ENCODE measurements around the gene INS. TPM values are rescaled to one million over a fixed set of nuclear protein-coding genes. Genes with fewer than 3 reads are reported as not detected.

INS gene
- total RNA-seq, 1 donor from 2014 or later: not detected

DNA sequence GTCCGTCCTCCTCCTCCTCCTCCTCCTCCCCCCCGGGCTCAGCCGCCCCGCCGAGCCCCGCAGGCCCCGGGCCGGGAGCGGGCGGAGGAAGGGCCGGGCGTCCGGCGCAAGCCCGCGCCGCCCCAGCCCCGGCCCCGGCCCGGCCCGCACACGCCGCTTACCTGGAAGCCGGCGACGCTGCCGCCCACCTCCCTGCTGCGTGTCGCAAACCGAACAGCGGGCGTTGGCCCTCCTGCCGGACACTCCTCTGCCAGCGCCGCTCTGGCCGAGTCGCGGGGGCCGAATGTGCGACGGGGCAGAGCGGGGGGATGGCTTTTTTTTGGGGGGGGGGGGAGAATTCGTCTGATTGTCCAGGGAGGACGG lies 23.0 kb downstream of the INS start:
- peaks cover 11% of the 10 kb centered on the region for H3K36me3 ChIP-seq
- H3K27ac ChIP-seq (replicated peaks): peak overlapping the region; percentile 80
- intact Hi-C loops (cut with micrococcal nuclease): no loop called here
- H3K4me3 ChIP-seq: peak overlapping the region; percentile 67
- DNase-seq: no peak
- H3K27me3 ChIP-seq (ENCODE audit: low read depth): peaks cover 97% of the 10 kb centered on the region
- no peaks in the 10 kb centered on the region for H3K9me3 ChIP-seq (replicated peaks)
- TF ChIP-seq, protein P1, sequence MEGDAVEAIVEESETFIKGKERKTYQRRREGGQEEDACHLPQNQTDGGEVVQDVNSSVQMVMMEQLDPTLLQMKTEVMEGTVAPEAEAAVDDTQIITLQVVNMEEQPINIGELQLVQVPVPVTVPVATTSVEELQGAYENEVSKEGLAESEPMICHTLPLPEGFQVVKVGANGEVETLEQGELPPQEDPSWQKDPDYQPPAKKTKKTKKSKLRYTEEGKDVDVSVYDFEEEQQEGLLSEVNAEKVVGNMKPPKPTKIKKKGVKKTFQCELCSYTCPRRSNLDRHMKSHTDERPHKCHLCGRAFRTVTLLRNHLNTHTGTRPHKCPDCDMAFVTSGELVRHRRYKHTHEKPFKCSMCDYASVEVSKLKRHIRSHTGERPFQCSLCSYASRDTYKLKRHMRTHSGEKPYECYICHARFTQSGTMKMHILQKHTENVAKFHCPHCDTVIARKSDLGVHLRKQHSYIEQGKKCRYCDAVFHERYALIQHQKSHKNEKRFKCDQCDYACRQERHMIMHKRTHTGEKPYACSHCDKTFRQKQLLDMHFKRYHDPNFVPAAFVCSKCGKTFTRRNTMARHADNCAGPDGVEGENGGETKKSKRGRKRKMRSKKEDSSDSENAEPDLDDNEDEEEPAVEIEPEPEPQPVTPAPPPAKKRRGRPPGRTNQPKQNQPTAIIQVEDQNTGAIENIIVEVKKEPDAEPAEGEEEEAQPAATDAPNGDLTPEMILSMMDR (IDR thresholded peaks at IDR 0.05; ENCODE audit: borderline replicate concordance): no peak
- H3K4me1 ChIP-seq: peaks cover 38% of the 10 kb centered on the region

DNA sequence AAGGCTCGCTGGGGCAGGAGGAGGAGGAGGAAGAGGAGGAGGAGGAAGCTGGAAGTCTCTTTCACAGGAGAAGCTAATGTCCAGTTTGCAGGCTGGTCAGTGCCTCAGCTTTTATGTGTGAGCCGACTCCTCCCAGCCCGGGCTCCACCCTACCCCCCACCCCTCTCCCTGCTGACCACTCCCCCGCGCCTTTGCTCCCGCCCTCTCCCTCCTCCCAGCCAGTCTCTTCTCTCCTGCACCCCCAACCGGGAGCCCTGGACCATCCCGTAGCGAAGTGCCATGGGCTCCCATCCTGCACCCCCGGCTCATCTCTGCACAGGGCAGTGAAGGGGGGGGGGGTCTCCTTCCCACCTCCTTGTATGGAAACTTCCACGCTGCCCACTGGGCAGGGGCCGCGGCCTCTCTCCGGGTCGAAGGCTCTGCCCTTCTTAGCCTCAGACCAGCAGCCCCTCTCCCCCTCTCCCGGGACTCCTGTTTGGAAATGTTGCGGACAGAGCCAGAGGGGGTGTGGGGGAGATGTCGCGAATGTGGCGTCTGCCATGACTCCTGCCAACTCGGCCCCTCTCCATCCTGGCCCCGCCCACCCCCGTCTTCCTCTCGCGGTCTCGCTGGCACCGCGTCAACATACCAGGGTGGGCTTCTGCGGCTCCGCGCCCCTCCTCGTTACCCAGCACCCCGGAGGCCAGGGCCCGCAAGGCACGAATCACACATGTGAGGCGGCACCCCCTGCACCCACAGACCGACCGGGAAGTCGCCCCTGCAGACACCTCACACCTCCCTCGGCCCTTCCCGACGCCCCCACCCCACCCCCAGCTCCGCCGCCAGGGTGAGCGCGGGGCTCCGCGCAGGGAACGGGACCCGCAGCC lies 23.6 kb downstream of the INS start:
- peak overlapping the region; percentile 67 for H3K4me3 ChIP-seq
- TF ChIP-seq, protein P1 (IDR thresholded peaks at IDR 0.05; ENCODE audit: borderline replicate concordance): no peak
- H3K27ac ChIP-seq (replicated peaks): peak overlapping the region; percentile 80
- peak; percentile 71 for DNase-seq
- intact Hi-C loops (cut with micrococcal nuclease): no loop called here
- peaks cover 38% of the 10 kb centered on the region for H3K4me1 ChIP-seq
- H3K9me3 ChIP-seq (replicated peaks): no peaks in the 10 kb centered on the region
- peaks cover 12% of the 10 kb centered on the region for H3K36me3 ChIP-seq
- H3K27me3 ChIP-seq (ENCODE audit: low read depth): peaks cover 96% of the 10 kb centered on the region

DNA sequence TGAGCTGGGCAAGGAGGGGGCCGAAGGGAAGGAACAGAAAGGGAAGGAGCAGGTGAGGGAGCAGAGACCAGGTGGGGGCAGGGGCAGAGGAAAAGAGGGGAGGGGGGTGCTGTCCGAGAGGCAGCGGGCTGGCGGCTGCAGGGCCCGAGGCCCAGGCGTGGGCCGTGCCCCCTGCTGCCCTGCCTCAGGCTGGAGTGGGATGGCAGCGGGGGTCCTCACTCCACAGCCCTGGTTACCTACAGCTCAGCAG lies 24.1 kb downstream of the INS start:
- intact Hi-C loops (cut with micrococcal nuclease): no loop called here
- Histone ChIP-seq H3K27me3 (ENCODE audit: low read depth) (peaks cover 94% of the 10 kb centered on the region), H3K4me3 (peak overlapping the region; percentile 67), H3K9me3 (replicated peaks) (no peaks in the 10 kb centered on the region), H3K36me3 (peaks cover 12% of the 10 kb centered on the region), H3K27ac (replicated peaks) (peak overlapping the region; percentile 51), H3K4me1 (peaks cover 38% of the 10 kb centered on the region)
- no peak for DNase-seq
- TF ChIP-seq, protein P1 (IDR thresholded peaks at IDR 0.05; ENCODE audit: borderline replicate concordance): no peak

DNA sequence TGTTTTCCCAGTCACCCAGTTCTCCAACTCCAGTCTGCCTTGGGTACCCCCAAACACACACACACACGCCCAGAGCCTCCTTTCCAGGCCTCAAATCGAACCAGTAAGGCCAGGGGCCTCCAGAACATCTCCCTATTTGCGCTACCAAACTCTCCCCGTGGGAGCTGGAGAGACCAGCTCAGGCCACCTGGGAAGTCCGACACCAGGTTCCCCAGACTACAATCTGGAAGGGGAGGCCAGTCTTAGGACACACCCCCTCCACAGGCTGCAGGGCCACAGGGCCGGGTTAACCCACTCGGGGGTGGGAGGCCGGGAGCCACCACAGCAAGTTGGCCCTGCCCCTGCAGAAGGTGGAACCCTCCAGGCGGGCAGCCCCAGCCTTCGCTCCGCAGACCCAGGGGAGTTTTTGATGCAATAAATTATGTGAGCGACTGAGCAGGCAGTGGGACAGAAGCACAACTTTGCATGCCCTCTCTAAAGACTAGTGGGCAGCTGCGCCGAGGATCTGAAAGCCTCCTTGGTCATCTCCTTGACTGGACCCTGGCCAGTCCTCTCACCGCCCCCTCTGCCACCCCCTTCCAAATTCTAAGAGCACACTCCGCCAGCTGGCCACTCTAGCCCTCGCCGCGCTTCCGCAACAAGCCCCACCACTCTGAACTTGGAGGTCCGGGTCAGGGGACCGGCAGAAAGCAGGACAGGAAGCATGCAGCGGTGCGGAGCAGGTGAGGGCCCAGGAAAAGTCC lies 24.6 kb downstream of the INS start:
- intact Hi-C loops (cut with micrococcal nuclease): no loop called here
- DNase-seq: no peak
- peak overlapping the region; percentile 51 for H3K27ac ChIP-seq (replicated peaks)
- peaks cover 89% of the 10 kb centered on the region for H3K27me3 ChIP-seq (ENCODE audit: low read depth)
- no peaks in the 10 kb centered on the region for H3K9me3 ChIP-seq (replicated peaks)
- TF ChIP-seq, protein P1 (IDR thresholded peaks at IDR 0.05; ENCODE audit: borderline replicate concordance): no peak
- H3K4me1 ChIP-seq: peaks cover 38% of the 10 kb centered on the region
- peaks cover 12% of the 10 kb centered on the region for H3K36me3 ChIP-seq
- peak overlapping the region; percentile 67 for H3K4me3 ChIP-seq

DNA sequence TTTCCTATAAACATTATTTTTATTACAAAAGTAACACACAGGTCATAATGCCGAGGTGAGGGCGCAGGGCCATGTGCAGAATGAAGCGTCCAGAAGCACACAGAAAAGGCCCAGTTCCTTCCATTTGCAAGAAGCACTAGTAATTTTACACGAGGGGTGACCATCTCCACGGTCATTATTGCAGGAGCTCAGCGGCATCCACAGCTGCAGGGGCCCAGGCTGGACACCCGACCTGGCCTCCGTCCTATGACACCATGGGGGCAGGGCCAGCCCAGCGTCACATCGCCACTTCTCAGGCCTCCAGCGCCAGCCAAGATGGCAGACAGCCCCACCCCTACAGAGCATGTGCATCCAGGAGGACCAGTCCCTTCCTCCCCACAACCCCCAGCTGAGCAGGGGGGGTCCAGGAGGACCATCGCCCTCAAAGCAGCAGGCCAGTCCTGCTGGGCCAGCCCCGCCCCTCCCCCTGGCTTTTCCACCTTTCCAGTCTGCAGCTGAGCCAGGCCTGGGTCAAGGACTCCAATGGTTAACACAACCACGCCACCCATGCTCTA lies 25.3 kb downstream of the INS start:
- DNase-seq: peak; percentile 11
- Histone ChIP-seq H3K4me3 (peak overlapping the region; percentile 67), H3K36me3 (peaks cover 16% of the 10 kb centered on the region), H3K27ac (replicated peaks) (no peak overlapping the region), H3K27me3 (ENCODE audit: low read depth) (peaks cover 87% of the 10 kb centered on the region), H3K4me1 (peaks cover 34% of the 10 kb centered on the region), H3K9me3 (replicated peaks) (no peaks in the 10 kb centered on the region)
- intact Hi-C loops (cut with micrococcal nuclease): no loop called here
- TF ChIP-seq, protein P1 (IDR thresholded peaks at IDR 0.05; ENCODE audit: borderline replicate concordance): no peak

Measured in left ventricle myocardium inferior (tissue), 1 donor.